HL-60/S4 treated with retinoic acid at 250 ng/mL for 4 days and 3 days (cell line): Measurements from ENCODE around the gene DIAPH1.
"Not testable (repeated sequence)": the region's sequence is repeated elsewhere in the genome, so short reads cannot be mapped to it uniquely, and the experiment has no call there.

ENCODE experiments used
- in situ Hi-C: fragments of 300-500 bp; cut with MboI; formaldehyde crosslinking; loops from 2 replicates; pipeline ENCODE4 v1.7.0; 2022; ENCODE audit warnings: low sequenced_read_pairs

DIAPH1 gene

GRCh38 chr5:141613344-141613743 lies 5.5 kb downstream of the DIAPH1 start:
- in situ Hi-C loops = no loop called here

GRCh38 chr5:141611289-141611688 lies 7.5 kb downstream of the DIAPH1 start:
- in situ Hi-C loops = no loop called here

- in situ Hi-C loops = not testable (repeated sequence)
Measured at GRCh38 chr5:141609921-141610320, 8.9 kb downstream of the DIAPH1 start.

- in situ Hi-C loops = no loop called here
Measured at GRCh38 chr5:141609044-141609443, 9.8 kb downstream of the DIAPH1 start.

- in situ Hi-C loops = no loop called here
Measured at GRCh38 chr5:141608557-141608956, 10.2 kb downstream of the DIAPH1 start.

GRCh38 chr5:141608046-141608445 lies 10.8 kb downstream of the DIAPH1 start:
- in situ Hi-C loops = no loop called here

- in situ Hi-C loops = no loop called here
Measured at GRCh38 chr5:141605523-141606277, 13.1 kb downstream of the DIAPH1 start.

- in situ Hi-C loops = no loop called here
Measured at GRCh38 chr5:141603923-141604717, 14.7 kb downstream of the DIAPH1 start.

- in situ Hi-C loops = no loop called here
Measured at GRCh38 chr5:141602606-141603005, 16.2 kb downstream of the DIAPH1 start.

- in situ Hi-C loops = no loop called here
Measured at GRCh38 chr5:141598391-141599345, 20.1 kb downstream of the DIAPH1 start.

GRCh38 chr5:141597814-141598213 lies 21.0 kb downstream of the DIAPH1 start:
- in situ Hi-C loops = no loop called here

GRCh38 chr5:141597394-141597793 lies 21.4 kb downstream of the DIAPH1 start:
- in situ Hi-C loops = no loop called here

- in situ Hi-C loops = no loop called here
Measured at GRCh38 chr5:141596867-141597266, 21.9 kb downstream of the DIAPH1 start.

- in situ Hi-C loops = no loop called here
Measured at GRCh38 chr5:141590127-141590526, 28.7 kb downstream of the DIAPH1 start.

- in situ Hi-C loops = no loop called here
Measured at GRCh38 chr5:141586246-141586645, 32.6 kb downstream of the DIAPH1 start.

- in situ Hi-C loops = no loop called here
Measured at GRCh38 chr5:141585594-141585993, 33.2 kb downstream of the DIAPH1 start.

GRCh38 chr5:141574122-141574510 lies 44.7 kb downstream of the DIAPH1 start:
- in situ Hi-C loops = loop anchor here (25.0 kb wide), 1 partner anchor 387 kb away; the partner anchor contains the start of genes PCDHB10, PCDHB11, PCDHB16 and PCDHB8

- in situ Hi-C loops = loop anchor here (25.0 kb wide), 1 partner anchor 386 kb away; the partner anchor contains the start of genes PCDHB10, PCDHB11, PCDHB16 and PCDHB8
Measured at GRCh38 chr5:141573489-141574121, 45.2 kb downstream of the DIAPH1 start.

GRCh38 chr5:141570655-141571054 lies 48.1 kb downstream of the DIAPH1 start:
- in situ Hi-C loops = loop anchor here (25.0 kb wide), 1 partner anchor 383 kb away; the partner anchor contains the start of genes PCDHB10, PCDHB11, PCDHB16 and PCDHB8

GRCh38 chr5:141567513-141568117 lies 51.2 kb downstream of the DIAPH1 start:
- in situ Hi-C loops = loop anchor here (25.0 kb wide), 1 partner anchor 380 kb away; the partner anchor contains the start of genes PCDHB10, PCDHB11, PCDHB16 and PCDHB8
